Stimulated activated CD4-positive, alpha-beta T cell treated with anti-CD3 and anti-CD28 coated beads, Interleukin-15, amount 100 ng/mL, for 1 hour (primary cell): ENCODE measurements around the gene DNAJC17.

Experiments
- DNase-seq, 2 donors: peaks; one replicate each; pipeline ENCODE4 v3.0.0-alpha.2; 2020; ENCODE audit warnings: low read depth in 1 of 2, low spot score in 1 of 2

The DNAJC17 gene

GRCh38 chr15:40830884-40831283, 23.6 kb upstream of the DNAJC17 start:
- DNase-seq = no peak

GRCh38 chr15:40829115-40829514, 21.8 kb upstream of the DNAJC17 start:
- no peak for DNase-seq

- DNase-seq = no peak
Observed at GRCh38 chr15:40828447-40829036, 21.3 kb upstream of the DNAJC17 start, which contains the start of gene PPP1R14D. TSS of gene PPP1R14D (minus strand) at chr15:40828708. CDS start at chr15:40828641, 67 bp downstream.

GRCh38 chr15:40826423-40827075, 19.3 kb upstream of the DNAJC17 start:
- no peak for DNase-seq

GRCh38 chr15:40825661-40826422, 18.6 kb upstream of the DNAJC17 start:
- DNase-seq = no peak

- no peak for DNase-seq
Observed at GRCh38 chr15:40823572-40824343, 16.5 kb upstream of the DNAJC17 start.

- DNase-seq = no peak
Observed at GRCh38 chr15:40821195-40821594, 13.9 kb upstream of the DNAJC17 start.

- DNase-seq = no peak
Observed at GRCh38 chr15:40819048-40819447, 11.8 kb upstream of the DNAJC17 start.

GRCh38 chr15:40815042-40815698, 7.9 kb upstream of the DNAJC17 start:
- DNase-seq = no peak

GRCh38 chr15:40812721-40813425, 5.6 kb upstream of the DNAJC17 start:
- DNase-seq = no peak

GRCh38 chr15:40808861-40809450, 1.7 kb upstream of the DNAJC17 start:
- DNase-seq = no peak

- DNase-seq = no peak
Observed at GRCh38 chr15:40807888-40808461, 702 bp upstream of the DNAJC17 start.

GRCh38 chr15:40806672-40807027, 623 bp downstream of the DNAJC17 start:
- no peak for DNase-seq

GRCh38 chr15:40803688-40804087, 3.6 kb downstream of the DNAJC17 start:
- no peak for DNase-seq

GRCh38 chr15:40803076-40803475, 4.2 kb downstream of the DNAJC17 start:
- DNase-seq = no peak

- DNase-seq = no peak
Observed at GRCh38 chr15:40799523-40799922, 7.8 kb downstream of the DNAJC17 start.

- no peak for DNase-seq
Observed at GRCh38 chr15:40796512-40796911, 10.8 kb downstream of the DNAJC17 start.

GRCh38 chr15:40796041-40796440, 11.2 kb downstream of the DNAJC17 start:
- no peak for DNase-seq

GRCh38 chr15:40793216-40793989, 13.9 kb downstream of the DNAJC17 start:
- DNase-seq = no peak
